GM12878 (cell line): ENCODE measurements around the gene CYBC1. TPM values are rescaled to one million over a fixed set of nuclear protein-coding genes. Genes with fewer than 3 reads are reported as not detected.

Experiments used
- BCL11A ChIP-seq: IDR thresholded peaks from 2 replicates; pipeline ENCODE4 v1.6.1; 2011; ENCODE audit warnings: low read depth, low read length
- BHLHE40 ChIP-seq, 2 experiments: fragments of 450-650 bp in 1 of 2; IDR thresholded peaks; 2 replicates each; pipeline ENCODE4 v1.6.1; 2011 to 2017; ENCODE audit warnings: low read depth in 2 of 2, borderline replicate concordance in 1 of 2, improper control_type of control experiment in 1 of 2, low read length in 1 of 2, mild to moderate bottlenecking in 1 of 2
- ELK1 ChIP-seq: IDR thresholded peaks from 2 replicates; pipeline ENCODE4 v1.6.1; 2012; ENCODE audit warnings: low read depth, low read length, improper control_type of control experiment
- FOXM1 ChIP-seq: IDR thresholded peaks from 2 replicates; pipeline ENCODE4 v1.6.1; 2012; ENCODE audit warnings: low read depth, mild to moderate bottlenecking, inconsistent platforms, low read length, moderate library complexity
- JUND ChIP-seq: IDR thresholded peaks from 2 replicates; pipeline ENCODE4 v1.6.1; 2012; ENCODE audit warnings: low read depth, mild to moderate bottlenecking, low read length, improper control_type of control experiment, moderate library complexity
- NKRF ChIP-seq: fragments of 450-650 bp; conservative IDR thresholded peaks from 2 replicates; pipeline ENCODE4 v1.6.1; 2017; ENCODE audit warnings: mild to moderate bottlenecking, moderate library complexity
- REST ChIP-seq: IDR thresholded peaks from 2 replicates; pipeline ENCODE4 v1.6.1; 2012; ENCODE audit warnings: mild to moderate bottlenecking, low read depth, low read length
- STAT3 ChIP-seq: IDR thresholded peaks from 2 replicates; pipeline ENCODE4 v1.6.1; 2011; ENCODE audit warnings: low read depth, low read length, improper control_type of control experiment
- USF1 ChIP-seq: IDR thresholded peaks from 2 replicates; pipeline ENCODE4 v1.6.1; 2011; ENCODE audit warnings: borderline replicate concordance, low read depth, mild to moderate bottlenecking, moderate library complexity, mixed read lengths, low read length; ENCODE audit not compliant: insufficient read depth; ENCODE audit errors: extremely low read length
- YBX1 ChIP-seq: fragments of 450-650 bp; IDR thresholded peaks from 2 replicates; pipeline ENCODE4 v1.6.1; 2016; ENCODE audit warnings: antibody characterized with exemption
- ZNF622 ChIP-seq: fragments of 450-650 bp; IDR thresholded peaks from 2 replicates; pipeline ENCODE4 v1.6.1; 2017; ENCODE audit warnings: mild to moderate bottlenecking, inconsistent platforms
- polyA plus RNA-seq, 11 experiments: library from polyadenylated mRNA; depleted of rRNA in 4 of 11; unstranded in 6 of 11; stranded (reverse) in 5 of 11; fragments of >200 nt; fragmentation: Nextera tagmentation in 4 of 11; fragmentation: Illumina TruSeq in 1 of 11; extraction: Ambion mirVana in 4 of 11; extraction: Trizol in 1 of 11; gene quantifications; 1 replicate in 1 of 11; 2 replicates in 10 of 11; pipeline versions ENCODE4 v1.2.1 to v1.2.3, GENCODE V29; 2011 to 2016; ENCODE audit warnings: inconsistent platforms in 2 of 11, missing spikeins in 2 of 11, low read depth in 1 of 11
- total RNA-seq, 4 experiments: library from RNA; depleted of rRNA in 3 of 4; stranded (reverse); fragments of >200 nt in 3 of 4; fragmentation: Illumina TruSeq in 1 of 4; extraction: Trizol in 1 of 4; gene quantifications; 2 replicates each; pipeline versions ENCODE4 v1.2.1 to v1.2.3, GENCODE V29; 2013 to 2021
- TF ChIP-seq, protein P1 (sequence below): fragments of 450-650 bp; IDR thresholded peaks from 2 replicates; pipeline ENCODE4 v1.6.1; 2017; ENCODE audit warnings: mild to moderate bottlenecking, moderate library complexity

The CYBC1 gene
- total and polyA plus RNA-seq, 10 of the 15 experiments (the other 5 are each of a cell fraction or from before 2014, with no cell fraction given), result 4.2 to 162 (median 133) TPM

GRCh38 chr17:82483836-82484235 is 33.3 kb upstream of the CYBC1 start (continued):
- no peak for TF ChIP-seq USF1
- no peak for TF ChIP-seq STAT3
- TF ChIP-seq, protein P1, sequence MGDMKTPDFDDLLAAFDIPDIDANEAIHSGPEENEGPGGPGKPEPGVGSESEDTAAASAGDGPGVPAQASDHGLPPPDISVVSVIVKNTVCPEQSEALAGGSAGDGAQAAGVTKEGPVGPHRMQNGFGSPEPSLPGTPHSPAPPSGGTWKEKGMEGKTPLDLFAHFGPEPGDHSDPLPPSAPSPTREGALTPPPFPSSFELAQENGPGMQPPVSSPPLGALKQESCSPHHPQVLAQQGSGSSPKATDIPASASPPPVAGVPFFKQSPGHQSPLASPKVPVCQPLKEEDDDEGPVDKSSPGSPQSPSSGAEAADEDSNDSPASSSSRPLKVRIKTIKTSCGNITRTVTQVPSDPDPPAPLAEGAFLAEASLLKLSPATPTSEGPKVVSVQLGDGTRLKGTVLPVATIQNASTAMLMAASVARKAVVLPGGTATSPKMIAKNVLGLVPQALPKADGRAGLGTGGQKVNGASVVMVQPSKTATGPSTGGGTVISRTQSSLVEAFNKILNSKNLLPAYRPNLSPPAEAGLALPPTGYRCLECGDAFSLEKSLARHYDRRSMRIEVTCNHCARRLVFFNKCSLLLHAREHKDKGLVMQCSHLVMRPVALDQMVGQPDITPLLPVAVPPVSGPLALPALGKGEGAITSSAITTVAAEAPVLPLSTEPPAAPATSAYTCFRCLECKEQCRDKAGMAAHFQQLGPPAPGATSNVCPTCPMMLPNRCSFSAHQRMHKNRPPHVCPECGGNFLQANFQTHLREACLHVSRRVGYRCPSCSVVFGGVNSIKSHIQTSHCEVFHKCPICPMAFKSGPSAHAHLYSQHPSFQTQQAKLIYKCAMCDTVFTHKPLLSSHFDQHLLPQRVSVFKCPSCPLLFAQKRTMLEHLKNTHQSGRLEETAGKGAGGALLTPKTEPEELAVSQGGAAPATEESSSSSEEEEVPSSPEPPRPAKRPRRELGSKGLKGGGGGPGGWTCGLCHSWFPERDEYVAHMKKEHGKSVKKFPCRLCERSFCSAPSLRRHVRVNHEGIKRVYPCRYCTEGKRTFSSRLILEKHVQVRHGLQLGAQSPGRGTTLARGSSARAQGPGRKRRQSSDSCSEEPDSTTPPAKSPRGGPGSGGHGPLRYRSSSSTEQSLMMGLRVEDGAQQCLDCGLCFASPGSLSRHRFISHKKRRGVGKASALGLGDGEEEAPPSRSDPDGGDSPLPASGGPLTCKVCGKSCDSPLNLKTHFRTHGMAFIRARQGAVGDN, result no peak
- TF ChIP-seq FOXM1, result no peak
- no peak for TF ChIP-seq REST
- TF ChIP-seq YBX1, result no peak
- no peak for TF ChIP-seq ELK1
- no peak for TF ChIP-seq JUND
- TF ChIP-seq ZNF622, result no peak
- no peak for TF ChIP-seq BCL11A
- TF ChIP-seq NKRF, result no peak
- no peak for TF ChIP-seq BHLHE40 (IDR thresholded peaks at IDR 0.05; ENCODE audit: borderline replicate concordance in 1 of 2, low read depth in 2 of 2, low read length in 1 of 2)
